H1 (cell line): ENCODE data around the gene MGME1.

Experiments used
- CBX8 ChIP-seq: fragments of 300-800, 300-1000 bp; sonication (generic); IDR thresholded peaks from 2 replicates; pipeline ENCODE4 v1.7.1; 2016; ENCODE audit warnings: low read depth, low read length, borderline replicate concordance
- CHD2 ChIP-seq: IDR thresholded peaks from 2 replicates; pipeline ENCODE4 v1.6.1; 2012; ENCODE audit warnings: low read length, improper control_type of control experiment
- GABPA ChIP-seq: IDR thresholded peaks from 2 replicates; pipeline ENCODE4 v1.6.1; 2011; ENCODE audit warnings: mild to moderate bottlenecking, low read length, moderate library complexity, borderline replicate concordance; ENCODE audit not compliant: insufficient read depth
- JUN ChIP-seq: IDR thresholded peaks from 2 replicates; pipeline ENCODE4 v1.6.1; 2011; ENCODE audit warnings: low read depth, mild to moderate bottlenecking, improper control_type of control experiment, low read length
- PHF8 ChIP-seq: fragments of 200-600 bp; sonication (generic); conservative IDR thresholded peaks from 2 replicates; pipeline ENCODE4 v1.7.1; 2012; ENCODE audit warnings: low read depth, mild to moderate bottlenecking, inconsistent platforms, low read length, moderate library complexity
- POLR2AphosphoS5 ChIP-seq: IDR thresholded peaks from 2 replicates; pipeline ENCODE4 v1.6.1; 2011; ENCODE audit warnings: low read depth, low read length
- SIRT6 ChIP-seq: IDR thresholded peaks from one replicate; pipeline ENCODE4 v1.7.1; 2012; ENCODE audit warnings: low read length, inconsistent platforms
- SIX5 ChIP-seq: IDR thresholded peaks from 2 replicates; pipeline ENCODE4 v1.6.1; 2011; ENCODE audit warnings: mild to moderate bottlenecking, low read depth, low read length
- SUZ12 ChIP-seq: fragments of 200-600 bp; sonication (generic); IDR thresholded peaks from 2 replicates; pipeline ENCODE4 v1.6.1; 2012; ENCODE audit warnings: mild to moderate bottlenecking, inconsistent platforms, low read length, moderate library complexity, mixed read lengths
- TCF12 ChIP-seq: IDR thresholded peaks from 2 replicates; pipeline ENCODE4 v1.6.1; 2011; ENCODE audit warnings: low read depth, mild to moderate bottlenecking, low read length
- YY1 ChIP-seq: IDR thresholded peaks from 2 replicates; pipeline ENCODE4 v1.6.1; 2011; ENCODE audit warnings: low read depth, mild to moderate bottlenecking, low read length
- TF ChIP-seq, protein P1 (sequence below), 3 experiments: IDR thresholded peaks; 1 replicate in 2 of 3; 2 replicates in 1 of 3; pipeline versions ENCODE4 v1.5.1 to v1.6.1; 2011; ENCODE audit warnings: low read length in 3 of 3, mild to moderate bottlenecking in 3 of 3, inconsistent platforms in 2 of 3, low read depth in 1 of 3, moderate library complexity in 1 of 3; ENCODE audit not compliant: insufficient read depth in 1 of 3; ENCODE audit errors: control extremely low read depth in 1 of 3
- TF ChIP-seq, protein P2 (sequence below): IDR thresholded peaks from 2 replicates; pipeline ENCODE4 v1.6.1; 2012; ENCODE audit warnings: inconsistent platforms

DNA sequence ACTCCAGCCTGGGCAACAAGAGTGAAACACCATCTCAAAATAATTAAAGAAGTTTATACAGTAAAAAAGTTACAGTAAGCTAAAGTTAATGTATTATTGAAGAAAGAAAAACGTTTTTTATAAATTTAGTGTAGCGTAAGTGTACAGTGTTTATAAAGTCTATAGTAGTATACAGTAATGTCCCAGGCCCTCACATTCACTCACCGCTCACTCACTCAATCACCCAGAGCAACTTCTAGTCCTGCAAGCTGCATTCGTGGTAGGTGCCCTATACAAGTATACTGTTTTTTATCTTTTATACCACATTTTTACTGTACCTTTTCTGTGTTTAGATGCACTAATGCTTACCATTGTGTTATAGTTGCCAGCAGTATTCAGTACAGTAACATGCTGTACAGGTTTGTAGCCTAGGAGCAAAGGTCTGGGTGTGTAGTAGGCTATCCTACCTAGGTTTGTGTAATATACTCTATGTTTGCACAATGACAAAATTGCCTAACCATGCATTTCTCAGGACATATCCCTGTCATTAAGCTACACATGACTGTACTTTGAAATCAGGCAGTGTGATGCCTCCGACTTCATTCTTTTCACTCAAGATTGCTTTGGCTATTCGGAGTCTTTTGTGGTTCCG lies 16.7 kb downstream of the MGME1 start:
- TF ChIP-seq TCF12 (no peak), POLR2AphosphoS5 (no peak), CHD2 (no peak), JUN (no peak), YY1 (no peak), PHF8 (no peak), SIX5 (no peak), SUZ12 (no peak), GABPA (no peak), SIRT6 (no peak), CBX8 (no peak)
- TF ChIP-seq, protein P1, sequence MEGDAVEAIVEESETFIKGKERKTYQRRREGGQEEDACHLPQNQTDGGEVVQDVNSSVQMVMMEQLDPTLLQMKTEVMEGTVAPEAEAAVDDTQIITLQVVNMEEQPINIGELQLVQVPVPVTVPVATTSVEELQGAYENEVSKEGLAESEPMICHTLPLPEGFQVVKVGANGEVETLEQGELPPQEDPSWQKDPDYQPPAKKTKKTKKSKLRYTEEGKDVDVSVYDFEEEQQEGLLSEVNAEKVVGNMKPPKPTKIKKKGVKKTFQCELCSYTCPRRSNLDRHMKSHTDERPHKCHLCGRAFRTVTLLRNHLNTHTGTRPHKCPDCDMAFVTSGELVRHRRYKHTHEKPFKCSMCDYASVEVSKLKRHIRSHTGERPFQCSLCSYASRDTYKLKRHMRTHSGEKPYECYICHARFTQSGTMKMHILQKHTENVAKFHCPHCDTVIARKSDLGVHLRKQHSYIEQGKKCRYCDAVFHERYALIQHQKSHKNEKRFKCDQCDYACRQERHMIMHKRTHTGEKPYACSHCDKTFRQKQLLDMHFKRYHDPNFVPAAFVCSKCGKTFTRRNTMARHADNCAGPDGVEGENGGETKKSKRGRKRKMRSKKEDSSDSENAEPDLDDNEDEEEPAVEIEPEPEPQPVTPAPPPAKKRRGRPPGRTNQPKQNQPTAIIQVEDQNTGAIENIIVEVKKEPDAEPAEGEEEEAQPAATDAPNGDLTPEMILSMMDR (IDR thresholded peaks at IDR 0.05; ENCODE audit: control extremely low read depth in 1 of 3, insufficient read depth in 1 of 3, low read depth in 1 of 3, low read length in 3 of 3): no peak
- TF ChIP-seq, protein P2, sequence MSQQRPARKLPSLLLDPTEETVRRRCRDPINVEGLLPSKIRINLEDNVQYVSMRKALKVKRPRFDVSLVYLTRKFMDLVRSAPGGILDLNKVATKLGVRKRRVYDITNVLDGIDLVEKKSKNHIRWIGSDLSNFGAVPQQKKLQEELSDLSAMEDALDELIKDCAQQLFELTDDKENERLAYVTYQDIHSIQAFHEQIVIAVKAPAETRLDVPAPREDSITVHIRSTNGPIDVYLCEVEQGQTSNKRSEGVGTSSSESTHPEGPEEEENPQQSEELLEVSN: no peak
